GM20431 (cell line): ENCODE results near the gene ZNF618.

Source experiments
- in situ Hi-C: fragments of 300-500 bp; cut with MseI, MboI; formaldehyde crosslinking; loops from one replicate; pipeline ENCODE4 v1.15.0; 2020; ENCODE audit warnings: low sequenced_read_pairs; ENCODE audit not compliant: unreplicated experiment

ZNF618 gene

GRCh38 chr9:113907282-113907681 lies 31.2 kb downstream of the ZNF618 start:
- in situ Hi-C loops, result no loop called here

- in situ Hi-C loops, result no loop called here
Observed at GRCh38 chr9:113909421-113909820, 33.3 kb downstream of the ZNF618 start.

GRCh38 chr9:113910036-113910639 lies 34.0 kb downstream of the ZNF618 start:
- in situ Hi-C loops, result no loop called here

- in situ Hi-C loops, result no loop called here
Observed at GRCh38 chr9:113911850-113912557, 35.9 kb downstream of the ZNF618 start.

- in situ Hi-C loops, result no loop called here
Observed at GRCh38 chr9:113912816-113913215, 36.7 kb downstream of the ZNF618 start.

GRCh38 chr9:113913426-113914195 lies 37.5 kb downstream of the ZNF618 start:
- in situ Hi-C loops, result no loop called here

- in situ Hi-C loops, result no loop called here
Observed at GRCh38 chr9:113914517-113914916, 38.4 kb downstream of the ZNF618 start.

- in situ Hi-C loops, result no loop called here
Observed at GRCh38 chr9:113915817-113916434, 39.8 kb downstream of the ZNF618 start.

GRCh38 chr9:113916931-113917330 lies 40.8 kb downstream of the ZNF618 start:
- in situ Hi-C loops, result no loop called here

GRCh38 chr9:113918697-113919350 lies 42.7 kb downstream of the ZNF618 start:
- in situ Hi-C loops, result no loop called here

- in situ Hi-C loops, result no loop called here
Observed at GRCh38 chr9:113919382-113919781, 43.3 kb downstream of the ZNF618 start.

GRCh38 chr9:113919871-113920270 lies 43.8 kb downstream of the ZNF618 start:
- in situ Hi-C loops, result no loop called here

- in situ Hi-C loops, result no loop called here
Observed at GRCh38 chr9:113920872-113921271, 44.8 kb downstream of the ZNF618 start.

GRCh38 chr9:113921396-113921925 lies 45.4 kb downstream of the ZNF618 start:
- in situ Hi-C loops, result no loop called here

GRCh38 chr9:113922160-113922559 lies 46.1 kb downstream of the ZNF618 start:
- in situ Hi-C loops, result no loop called here

- in situ Hi-C loops, result no loop called here
Observed at GRCh38 chr9:113926211-113926610, 50.1 kb downstream of the ZNF618 start.

GRCh38 chr9:113927277-113927676 lies 51.2 kb downstream of the ZNF618 start:
- in situ Hi-C loops, result no loop called here

- in situ Hi-C loops, result no loop called here
Observed at GRCh38 chr9:113928269-113928668, 52.2 kb downstream of the ZNF618 start.

GRCh38 chr9:113929634-113930389 lies 53.7 kb downstream of the ZNF618 start:
- in situ Hi-C loops, result no loop called here
